MM.1S (cell line): ENCODE measurements around the gene MGAT1.

Source experiments
- CTCF ChIP-seq: fragments of 300-600 bp; sonication (generic); IDR thresholded peaks from 2 replicates; pipeline ENCODE4 v1.5.1; 2016; ENCODE audit warnings: antibody characterized with exemption, low read length, mixed read lengths
- EZH2 ChIP-seq: fragments of 300-600 bp; sonication (generic); optimal IDR thresholded peaks from 2 replicates; pipeline ENCODE3; 2017; ENCODE audit warnings: low read depth, mild to moderate bottlenecking, antibody characterized with exemption, low read length, mixed read lengths

GRCh38 chr5:180742727-180743126 lies 59.9 kb downstream of the MGAT1 start:
- TF ChIP-seq CTCF (no peak), EZH2 (no peak)
